HepG2 (cell line): Measurements from ENCODE around the gene DPY19L3. TPM values are rescaled to one million over a fixed set of nuclear protein-coding genes. Genes with fewer than 3 reads are reported as not detected.

ENCODE experiments used
- ATAC-seq: fragments of 200-7000 bp; cut with Tn5 transposase; 3 replicates; pipeline ENCODE4 v1.9.1; 2020; ENCODE audit warnings: mild to moderate bottlenecking, moderate library complexity
- BruUV-seq: library from RNA; stranded (reverse); fragments of 400-500 nt; replicated peaks from 2 replicates; lab custom pipeline; 2021; lab: Mats Ljungman, UMichigan
- CTCF ChIA-PET: fragments of 300-600 bp; formaldehyde crosslinking; extraction: SDS; loops from one replicate; lab custom pipeline; 2021; ENCODE audit warnings: low total read pairs, inconsistent platforms, low intra/inter-chr PET ratio; lab: Yijun Ruan, JAX
- POLR2A ChIA-PET: fragments of 350-600 bp; sonication (Branson Sonifier 250); formaldehyde crosslinking; loops from one replicate; lab custom pipeline; 2020; ENCODE audit warnings: antibody characterized with exemption, inconsistent platforms; lab: Yijun Ruan, JAX
- DNase-seq: peaks from one replicate; pipeline ENCODE4 v3.0.0-alpha.2; 2015; ENCODE audit warnings: low spot score
- FAIRE-seq: peaks from 3 replicates; lab custom pipeline; 2011; peaks lifted over from hg19 to GRCh38; lab: Jason Lieb, UNC
- H2AFZ ChIP-seq: one replicate; pipeline ENCODE4 v1.6.1; 2011; ENCODE audit warnings: low read length, inconsistent platforms
- H3K27ac ChIP-seq: fragments of 300-600 bp; 3 replicates; pipeline ENCODE4 v1.8.0; 2011; ENCODE audit warnings: mixed run types, mild to moderate bottlenecking, mixed read lengths, low read length, inconsistent platforms; ENCODE audit not compliant: insufficient read depth; ENCODE audit errors: extremely low read length
- H3K27me3 ChIP-seq, 2 experiments: fragments of 200-600 bp in 1 of 2; 2 replicates in 1 of 2; 3 replicates in 1 of 2; pipeline versions ENCODE4 v1.6.0 to v1.8.0; 2011; ENCODE audit warnings: low read length in 2 of 2, mild to moderate bottlenecking in 2 of 2, moderate library complexity in 2 of 2, inconsistent platforms in 1 of 2; ENCODE audit not compliant: insufficient read depth in 2 of 2, control insufficient read depth in 1 of 2
- H3K36me3 ChIP-seq, 2 experiments: fragments of 200-600 bp in 1 of 2; replicated peaks in 1 of 2; 2 replicates in 1 of 2; 3 replicates in 1 of 2; pipeline versions ENCODE4 v1.5.1 to v1.8.0; 2011; ENCODE audit warnings: low read length in 2 of 2, inconsistent platforms in 1 of 2; ENCODE audit not compliant: insufficient read depth in 2 of 2, control insufficient read depth in 1 of 2
- H3K4me1 ChIP-seq: 2 replicates; pipeline ENCODE4 v1.5.1; 2012; ENCODE audit warnings: low read length, inconsistent platforms; ENCODE audit not compliant: insufficient read depth
- H3K4me2 ChIP-seq: 2 replicates; pipeline ENCODE4 v1.6.0; 2011; ENCODE audit warnings: low read depth, low read length, inconsistent platforms
- H3K4me3 ChIP-seq, 3 experiments: fragments of 200-600 bp in 1 of 3; sonication (generic), shearing (Covaris generic) in 1 of 3; replicated peaks in 1 of 3; 2 replicates each; pipeline ENCODE4 v1.5.1; 2011 to 2016; ENCODE audit warnings: low read length in 3 of 3, inconsistent platforms in 2 of 3, low read depth in 2 of 3, mild to moderate bottlenecking in 2 of 3, control low read depth in 1 of 3, mixed read lengths in 1 of 3; ENCODE audit not compliant: insufficient read depth in 1 of 3
- H3K79me2 ChIP-seq: one replicate; pipeline ENCODE4 v1.6.1; 2011; ENCODE audit warnings: low read length, inconsistent platforms; ENCODE audit not compliant: insufficient read depth
- H3K9ac ChIP-seq: 2 replicates; pipeline ENCODE4 v1.6.0; 2011; ENCODE audit warnings: mild to moderate bottlenecking, low read depth, low read length, inconsistent platforms; ENCODE audit not compliant: insufficient read depth
- H3K9me3 ChIP-seq: 2 replicates; pipeline ENCODE4 v1.5.1; 2012; ENCODE audit warnings: mild to moderate bottlenecking, low read length
- H4K20me1 ChIP-seq: 2 replicates; pipeline ENCODE4 v1.6.0; 2011; ENCODE audit warnings: inconsistent platforms, mild to moderate bottlenecking, low read length, moderate library complexity; ENCODE audit not compliant: insufficient read depth
- ASH2L ChIP-seq: fragments of 300-600, 200-600 bp; sonication (generic); IDR thresholded peaks from 2 replicates; pipeline ENCODE4 v1.7.0; 2017; ENCODE audit warnings: low read depth, mild to moderate bottlenecking, moderate library complexity, mixed read lengths, low read length; ENCODE audit not compliant: insufficient read length
- BRCA1 ChIP-seq: sonication (generic); formaldehyde crosslinking; IDR thresholded peaks from 2 replicates; pipeline ENCODE4 v1.4.0; 2020; ENCODE audit warnings: missing genetic modification reagents
- DPF2 ChIP-seq: sonication (generic); formaldehyde crosslinking; IDR thresholded peaks from 2 replicates; pipeline ENCODE4 v1.4.0; 2020; ENCODE audit warnings: mild to moderate bottlenecking, low read depth, missing genetic modification reagents, borderline replicate concordance
- GATAD2A ChIP-seq: IDR thresholded peaks from 2 replicates; pipeline ENCODE4 v1.6.1; 2016
- IRF1 ChIP-seq: sonication (generic); formaldehyde crosslinking; IDR thresholded peaks from 2 replicates; pipeline ENCODE4 v1.4.0; 2020; ENCODE audit warnings: low read depth, mild to moderate bottlenecking, missing genetic modification reagents
- ISL2 ChIP-seq: sonication (generic); formaldehyde crosslinking; IDR thresholded peaks from 2 replicates; pipeline ENCODE4 v1.5.0; 2020; ENCODE audit warnings: missing genetic modification reagents
- KMT2A ChIP-seq: sonication (generic); formaldehyde crosslinking; IDR thresholded peaks from 2 replicates; pipeline ENCODE4 v1.4.0; 2020; ENCODE audit warnings: missing genetic modification reagents
- MBD4 ChIP-seq: IDR thresholded peaks from 2 replicates; pipeline ENCODE4 v1.6.1; 2012; ENCODE audit warnings: low read length, inconsistent platforms, borderline replicate concordance
- NR2F2 ChIP-seq: IDR thresholded peaks from 2 replicates; pipeline ENCODE4 v1.6.1; 2012; ENCODE audit warnings: low read depth, inconsistent platforms, borderline replicate concordance
- SP140L ChIP-seq: sonication (generic); formaldehyde crosslinking; IDR thresholded peaks from 2 replicates; pipeline ENCODE4 v1.4.0; 2020; ENCODE audit warnings: missing genetic modification reagents, borderline replicate concordance
- XRCC5 ChIP-seq: fragments of 200-400 bp; formaldehyde crosslinking; optimal IDR thresholded peaks from 2 replicates; pipeline ENCODE3; 2017; ENCODE audit warnings: mild to moderate bottlenecking, low read length
- ZFP36 ChIP-seq: fragments of 150-350 bp; IDR thresholded peaks from 2 replicates; pipeline ENCODE4 v1.6.1; 2018; ENCODE audit warnings: borderline replicate concordance, low read length, low read depth; ENCODE audit not compliant: partially characterized antibody
- ZNF547 ChIP-seq: sonication (generic); formaldehyde crosslinking; IDR thresholded peaks from 2 replicates; pipeline ENCODE4 v1.5.1; 2020; ENCODE audit warnings: mild to moderate bottlenecking, missing genetic modification reagents
- ZNF713 ChIP-seq: sonication (generic); formaldehyde crosslinking; IDR thresholded peaks from 2 replicates; pipeline ENCODE4 v1.4.0; 2020; ENCODE audit warnings: mild to moderate bottlenecking, missing genetic modification reagents
- ZNF75D ChIP-seq: sonication (generic); formaldehyde crosslinking; IDR thresholded peaks from 2 replicates; pipeline ENCODE4 v1.8.1; 2023; ENCODE audit warnings: missing genetic modification reagents, mild to moderate bottlenecking, borderline replicate concordance
- WGBS: methylation state at CpG from one replicate; pipeline ENCODE4 v1.1.6; 2017; ENCODE audit warnings: low lambda C conversion rate; 5-methylcytosine and 5-hydroxymethylcytosine counted together
- in situ Hi-C: cut with HindIII; loops from 2 replicates; pipeline ENCODE4 v1.10.0; 2017; ENCODE audit warnings: low pct_unique_long_range_greater_than_20kb; ENCODE audit not compliant: extremely low pct_ligation_motif_present
- intact Hi-C: fragments of 100-400 bp; cut with micrococcal nuclease; formaldehyde crosslinking; loops from one replicate; pipeline ENCODE4 v1.10.0; 2022; ENCODE audit not compliant: unreplicated experiment
- polyA plus RNA-seq, 8 experiments: library from polyadenylated mRNA; depleted of rRNA in 3 of 8; stranded (reverse) in 7 of 8; unstranded in 1 of 8; fragments of >200 nt; fragmentation: Illumina TruSeq in 4 of 8; extraction: Trizol in 4 of 8; gene quantifications; 2 replicates each; pipeline versions ENCODE4 v1.2.1 to v1.2.3, GENCODE V29; 2011 to 2016; ENCODE audit warnings: low read depth in 4 of 8, missing spikeins in 1 of 8, mixed read lengths in 1 of 8; ENCODE audit not compliant: insufficient read depth in 1 of 8
- total RNA-seq, 5 experiments: library from RNA; depleted of rRNA; stranded (reverse); fragments of >200 nt; fragmentation: Illumina TruSeq; extraction: Trizol; gene quantifications; 2 replicates each; pipeline ENCODE4 v1.2.3, GENCODE V29; 2016; ENCODE audit warnings: low read depth in 1 of 5
- TF ChIP-seq, protein P1 (sequence below): sonication (generic); formaldehyde crosslinking; IDR thresholded peaks from 2 replicates; pipeline ENCODE4 v1.4.0; 2020; ENCODE audit warnings: mild to moderate bottlenecking, missing genetic modification reagents

Gene DPY19L3
- total and polyA plus RNA-seq, 2 of the 13 experiments (the other 11 are each of a cell fraction or from before 2014, with no cell fraction given), result 21.6 to 25.2 TPM

- CTCF ChIA-PET, result no interaction called here
- 96% methylated on average over 4 of the region's 4 CpGs for WGBS
- DNase-seq, result no peak
Observed at GRCh38 chr19:32456406-32456805, 50.8 kb downstream of the DPY19L3 start.

GRCh38 chr19:32457571-32458158 is 52.1 kb downstream of the DPY19L3 start:
- WGBS, result 94% methylated on average over 5 of the region's 5 CpGs
- no peak for FAIRE-seq
- TF ChIP-seq MBD4 (no peak), DPF2 (no peak), BRCA1 (CRISPR knock-in tag) (no peak), XRCC5 (no peak), ZNF75D (CRISPR knock-in tag) (no peak), IRF1 (CRISPR knock-in tag) (no peak), ZFP36 (no peak)
- TF ChIP-seq, protein P1, sequence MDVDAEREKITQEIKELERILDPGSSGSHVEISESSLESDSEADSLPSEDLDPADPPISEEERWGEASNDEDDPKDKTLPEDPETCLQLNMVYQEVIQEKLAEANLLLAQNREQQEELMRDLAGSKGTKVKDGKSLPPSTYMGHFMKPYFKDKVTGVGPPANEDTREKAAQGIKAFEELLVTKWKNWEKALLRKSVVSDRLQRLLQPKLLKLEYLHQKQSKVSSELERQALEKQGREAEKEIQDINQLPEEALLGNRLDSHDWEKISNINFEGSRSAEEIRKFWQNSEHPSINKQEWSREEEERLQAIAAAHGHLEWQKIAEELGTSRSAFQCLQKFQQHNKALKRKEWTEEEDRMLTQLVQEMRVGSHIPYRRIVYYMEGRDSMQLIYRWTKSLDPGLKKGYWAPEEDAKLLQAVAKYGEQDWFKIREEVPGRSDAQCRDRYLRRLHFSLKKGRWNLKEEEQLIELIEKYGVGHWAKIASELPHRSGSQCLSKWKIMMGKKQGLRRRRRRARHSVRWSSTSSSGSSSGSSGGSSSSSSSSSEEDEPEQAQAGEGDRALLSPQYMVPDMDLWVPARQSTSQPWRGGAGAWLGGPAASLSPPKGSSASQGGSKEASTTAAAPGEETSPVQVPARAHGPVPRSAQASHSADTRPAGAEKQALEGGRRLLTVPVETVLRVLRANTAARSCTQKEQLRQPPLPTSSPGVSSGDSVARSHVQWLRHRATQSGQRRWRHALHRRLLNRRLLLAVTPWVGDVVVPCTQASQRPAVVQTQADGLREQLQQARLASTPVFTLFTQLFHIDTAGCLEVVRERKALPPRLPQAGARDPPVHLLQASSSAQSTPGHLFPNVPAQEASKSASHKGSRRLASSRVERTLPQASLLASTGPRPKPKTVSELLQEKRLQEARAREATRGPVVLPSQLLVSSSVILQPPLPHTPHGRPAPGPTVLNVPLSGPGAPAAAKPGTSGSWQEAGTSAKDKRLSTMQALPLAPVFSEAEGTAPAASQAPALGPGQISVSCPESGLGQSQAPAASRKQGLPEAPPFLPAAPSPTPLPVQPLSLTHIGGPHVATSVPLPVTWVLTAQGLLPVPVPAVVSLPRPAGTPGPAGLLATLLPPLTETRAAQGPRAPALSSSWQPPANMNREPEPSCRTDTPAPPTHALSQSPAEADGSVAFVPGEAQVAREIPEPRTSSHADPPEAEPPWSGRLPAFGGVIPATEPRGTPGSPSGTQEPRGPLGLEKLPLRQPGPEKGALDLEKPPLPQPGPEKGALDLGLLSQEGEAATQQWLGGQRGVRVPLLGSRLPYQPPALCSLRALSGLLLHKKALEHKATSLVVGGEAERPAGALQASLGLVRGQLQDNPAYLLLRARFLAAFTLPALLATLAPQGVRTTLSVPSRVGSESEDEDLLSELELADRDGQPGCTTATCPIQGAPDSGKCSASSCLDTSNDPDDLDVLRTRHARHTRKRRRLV (CRISPR knock-in tag), result no peak

More at GRCh38 chr19:32456406-32456805, 50.8 kb downstream of the DPY19L3 start:
- H3K4me3 ChIP-seq, result no peak overlapping the region
- H3K79me2 ChIP-seq, result no peaks in the 10 kb centered on the region
- no peak overlapping the region for H2AFZ ChIP-seq
- H3K9ac ChIP-seq, result no peak overlapping the region
- H3K4me1 ChIP-seq, result peaks cover 15% of the 10 kb centered on the region
- BruUV-seq, result no TSS peak
- H3K27ac ChIP-seq, result no peak overlapping the region
- TF ChIP-seq SP140L (CRISPR knock-in tag), result no peak
- TF ChIP-seq ASH2L, result no peak
- no peak for TF ChIP-seq KMT2A (CRISPR knock-in tag)
- TF ChIP-seq ZNF547, result no peak
- no peak for TF ChIP-seq ZNF713 (CRISPR knock-in tag)
- TF ChIP-seq ISL2, result no peak
- TF ChIP-seq GATAD2A, result no peak
- no peak for TF ChIP-seq NR2F2
- no peaks in the 10 kb centered on the region for H4K20me1 ChIP-seq
- peaks cover 10 to 34% of the 10 kb centered on the region in 2 experiments; a peak in 4 of 5 replicates for H3K36me3 ChIP-seq
- intact Hi-C loops (no loop called here), in situ Hi-C loops (no loop called here)
- no peaks in the 10 kb centered on the region for H3K9me3 ChIP-seq
- no peaks in the 10 kb centered on the region for H3K27me3 ChIP-seq
- FAIRE-seq (no peak), ATAC-seq (no peak)
- H3K4me2 ChIP-seq, result no peak overlapping the region
- POLR2A ChIA-PET, result no interaction called here

More at GRCh38 chr19:32457571-32458158, 52.1 kb downstream of the DPY19L3 start:
- ATAC-seq (no peak), DNase-seq (no peak)
- Histone ChIP-seq H3K4me3 (no peak overlapping the region), H3K36me3 (peaks cover 6 to 35% of the 10 kb centered on the region in 2 experiments; a peak in 4 of 5 replicates), H4K20me1 (no peaks in the 10 kb centered on the region), H3K79me2 (no peaks in the 10 kb centered on the region), H3K4me2 (no peak overlapping the region), H3K27me3 (no peaks in the 10 kb centered on the region), H2AFZ (no peak overlapping the region), H3K27ac (no peak overlapping the region), H3K9me3 (no peaks in the 10 kb centered on the region), H3K4me1 (peaks cover 9% of the 10 kb centered on the region), H3K9ac (no peak overlapping the region)
- BruUV-seq, result no TSS peak
- in situ Hi-C loops (no loop called here), intact Hi-C loops (no loop called here)
- ChIA-PET CTCF (no interaction called here), POLR2A (no interaction called here)
